ENCODE data around the gene LYRM1.
A peak's percentile ranks its signal among the peaks of the same experiment; 100 is the strongest.
"Not testable (repeated sequence)": the region's sequence is repeated elsewhere in the genome, so short reads cannot be mapped to it uniquely, and the experiment has no call there.

Gene LYRM1, protein sequence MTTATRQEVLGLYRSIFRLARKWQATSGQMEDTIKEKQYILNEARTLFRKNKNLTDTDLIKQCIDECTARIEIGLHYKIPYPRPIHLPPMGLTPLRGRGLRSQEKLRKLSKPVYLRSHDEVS

DNA sequence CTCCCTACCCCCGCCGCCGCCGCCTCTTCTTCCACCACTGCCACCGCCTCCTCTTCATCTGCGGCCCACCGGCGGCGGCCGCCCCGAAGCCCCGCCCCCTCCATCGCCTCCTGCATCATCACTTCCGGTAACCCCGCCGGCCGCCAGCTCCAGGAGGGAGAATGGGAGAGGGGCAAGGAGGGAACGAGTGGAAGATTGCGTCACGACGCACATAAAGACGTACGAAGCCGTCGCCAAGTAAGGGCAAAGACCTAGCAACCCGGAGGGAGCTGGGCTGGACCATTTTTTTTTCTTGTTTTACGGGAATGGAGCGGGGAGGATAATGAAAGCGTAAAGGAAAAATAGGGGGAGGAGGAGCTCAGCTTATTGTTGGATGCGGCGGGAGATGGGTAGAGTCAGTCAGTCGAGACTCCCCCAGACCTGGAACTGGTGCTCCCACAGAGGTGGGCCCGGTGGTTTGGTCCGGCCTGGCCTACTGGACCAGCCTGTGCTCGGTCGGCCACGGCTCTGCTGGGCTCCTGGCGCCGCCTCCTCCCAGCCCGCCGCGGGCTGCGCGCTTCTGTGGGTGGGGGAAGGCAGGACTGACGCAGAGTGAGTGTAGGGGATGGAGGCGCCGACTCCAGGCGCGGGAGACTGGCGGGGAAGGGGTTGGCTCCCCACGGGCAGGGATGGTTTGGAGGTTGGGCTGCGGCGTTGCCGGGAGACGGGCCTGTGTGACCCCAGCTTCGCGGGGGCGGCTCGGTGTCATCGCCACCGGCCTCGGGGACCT is at the start of gene LYRM1, which contains the start of gene DCUN1D3:
TSS of gene LYRM1 (plus strand) at position 473 of the 769 bp plus-strand sequence. CDS start 14,785 bp downstream, outside the sequence.
TSS of gene DCUN1D3 (minus strand) at position 60 of the 769 bp plus-strand sequence. CDS start 37,820 bp downstream, outside the sequence.
- DNase-seq, result peak; percentile 99

DNA sequence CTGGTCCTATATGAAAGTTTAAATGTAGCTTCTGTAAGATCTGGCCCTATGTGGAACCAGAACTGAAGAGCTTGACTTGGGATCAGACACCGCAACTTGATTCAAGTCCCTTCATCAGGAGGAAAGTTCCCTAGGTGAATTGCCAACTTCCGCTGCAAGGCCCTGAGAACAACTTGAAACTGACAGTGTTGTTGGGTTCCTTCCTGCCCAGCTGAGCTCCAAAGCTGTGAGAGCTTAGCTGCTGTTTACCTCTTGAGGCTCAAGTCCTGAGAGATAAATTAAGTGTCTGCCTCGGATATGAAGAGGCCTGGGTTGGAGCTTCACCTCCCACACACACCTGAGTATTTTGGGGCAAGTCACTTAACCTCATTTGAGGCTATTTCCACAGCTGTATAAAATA is 49.6 kb upstream of the LYRM1 start:
- in situ Hi-C loops (cut with HindIII; ENCODE audit: low pct_ligation_motif_present, low pct_unique_long_range_greater_than_20kb, low sequenced_read_pairs), result no loop called here
- DNase-seq, result no peak

More for the DNA sequence above, at the start of gene LYRM1, which contains the start of gene DCUN1D3:
- in situ Hi-C loops (cut with HindIII; ENCODE audit: low pct_ligation_motif_present, low pct_unique_long_range_greater_than_20kb, low sequenced_read_pairs), result no loop called here

DNA sequence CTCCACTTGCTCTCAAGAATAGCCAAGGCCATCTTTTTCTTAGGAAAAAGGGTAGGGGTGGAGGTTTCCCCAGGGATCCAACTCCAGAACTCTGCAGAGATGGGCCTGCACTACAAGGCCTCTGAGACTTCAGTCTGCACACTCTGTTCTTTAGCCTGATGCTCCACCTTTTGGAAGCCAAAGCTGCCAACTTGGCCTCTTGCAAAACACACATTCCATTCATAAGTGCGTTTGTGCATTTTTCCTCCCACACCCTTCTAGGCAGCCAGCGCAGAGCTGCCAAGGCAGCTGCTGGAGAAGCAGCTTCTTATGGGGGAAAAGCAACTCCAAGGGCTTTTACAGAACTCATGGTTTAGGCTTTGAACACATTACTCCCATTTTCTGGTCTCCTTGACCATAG is 49.0 kb upstream of the LYRM1 start:
- in situ Hi-C loops (cut with HindIII; ENCODE audit: low pct_ligation_motif_present, low pct_unique_long_range_greater_than_20kb, low sequenced_read_pairs), result no loop called here
- DNase-seq, result peak; percentile 68

DNA sequence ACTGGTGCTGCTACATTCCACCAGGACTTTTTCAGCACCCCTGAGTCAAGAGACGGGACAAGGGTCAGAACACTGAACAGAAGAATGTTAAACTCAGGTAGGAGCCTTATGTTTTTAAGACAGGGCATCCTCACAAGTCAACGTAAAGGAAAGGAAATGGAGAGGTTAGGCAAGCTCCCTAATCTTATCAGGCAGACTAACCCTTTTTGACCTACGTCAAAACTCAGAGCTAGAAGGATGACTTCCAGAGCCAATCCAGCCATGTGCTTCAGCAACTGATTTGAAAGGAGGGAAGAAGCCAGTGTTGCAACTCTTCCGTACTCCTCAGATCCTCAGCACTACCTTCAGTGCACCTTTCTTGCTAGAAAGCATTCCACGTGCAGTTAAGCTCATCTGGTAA is 47.4 kb upstream of the LYRM1 start:
- in situ Hi-C loops (cut with HindIII; ENCODE audit: low pct_ligation_motif_present, low pct_unique_long_range_greater_than_20kb, low sequenced_read_pairs), result no loop called here

DNA sequence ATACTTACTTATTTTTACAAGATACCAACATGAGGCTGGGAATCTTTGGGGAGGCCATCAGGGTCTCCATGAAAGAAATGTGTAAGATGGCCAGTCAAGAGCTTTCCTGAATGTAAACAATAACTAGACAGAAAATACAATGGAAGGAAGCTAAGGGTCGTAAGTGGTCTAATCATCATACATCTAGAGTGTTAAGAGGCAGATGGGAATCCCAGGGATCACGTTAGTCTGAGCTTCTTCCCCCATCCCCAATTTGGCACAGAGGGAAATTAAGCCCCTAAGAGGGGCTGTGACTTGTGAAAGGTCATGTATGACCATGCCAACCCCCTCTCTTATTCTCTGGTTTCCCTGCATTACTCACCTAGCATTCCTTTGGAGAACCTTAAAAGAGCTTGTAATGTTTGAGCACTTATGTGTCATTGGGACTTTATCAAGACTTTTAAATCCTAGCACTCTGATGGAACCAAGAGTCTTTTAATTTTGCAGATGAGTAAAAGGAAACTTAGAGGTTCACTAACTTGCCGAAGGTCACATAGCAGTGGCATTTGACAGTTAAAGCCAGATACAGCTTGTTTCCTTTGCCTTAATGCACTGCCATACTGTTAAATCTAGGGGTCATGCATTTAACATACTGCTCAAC is 46.5 kb upstream of the LYRM1 start:
- in situ Hi-C loops (cut with HindIII; ENCODE audit: low pct_ligation_motif_present, low pct_unique_long_range_greater_than_20kb, low sequenced_read_pairs), result no loop called here
- DNase-seq, result no peak

More for the DNA sequence above, 47.4 kb upstream of the LYRM1 start:
- no peak for DNase-seq

DNA sequence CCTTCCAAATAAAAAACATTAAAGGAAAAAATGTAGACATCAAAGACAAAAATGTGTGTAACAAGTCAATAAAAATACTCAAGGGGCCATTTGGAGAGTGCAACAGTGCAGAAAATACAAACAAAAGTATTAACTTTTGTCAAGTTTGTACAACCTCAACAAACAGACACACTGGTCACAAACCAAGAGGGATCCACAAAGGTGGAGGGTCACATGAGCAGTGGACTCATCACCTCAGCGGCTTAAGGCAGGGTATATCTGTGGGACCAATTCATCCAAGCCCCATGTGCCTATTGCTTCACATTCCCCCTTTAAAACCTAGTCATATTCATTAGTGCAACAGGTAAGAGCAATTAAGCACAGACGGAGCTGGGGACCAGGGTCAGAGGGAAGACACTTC is 45.6 kb upstream of the LYRM1 start:
- DNase-seq, result no peak
- in situ Hi-C loops (cut with HindIII; ENCODE audit: low pct_ligation_motif_present, low pct_unique_long_range_greater_than_20kb, low sequenced_read_pairs), result no loop called here

DNA sequence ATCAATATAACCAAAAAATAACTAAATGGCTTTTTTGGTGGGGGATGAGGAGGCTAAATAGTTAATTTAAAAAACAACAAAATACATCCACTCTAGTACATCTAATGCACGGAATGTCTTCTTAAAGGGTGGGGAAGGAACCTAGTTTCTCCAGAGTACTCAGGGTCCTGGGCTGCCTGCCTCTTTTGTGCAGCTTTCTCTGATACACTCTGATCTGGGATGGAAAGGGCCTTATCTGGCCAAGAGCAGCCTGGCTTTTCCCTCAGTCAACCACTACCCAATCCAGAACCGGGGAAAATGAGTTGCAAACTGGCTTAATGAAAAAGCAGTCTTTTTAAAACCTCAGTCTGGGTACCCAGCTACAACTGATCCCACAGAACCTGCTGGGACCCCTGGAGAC is 43.3 kb upstream of the LYRM1 start:
- DNase-seq, result no peak
- in situ Hi-C loops (cut with HindIII; ENCODE audit: low pct_ligation_motif_present, low pct_unique_long_range_greater_than_20kb, low sequenced_read_pairs), result no loop called here

DNA sequence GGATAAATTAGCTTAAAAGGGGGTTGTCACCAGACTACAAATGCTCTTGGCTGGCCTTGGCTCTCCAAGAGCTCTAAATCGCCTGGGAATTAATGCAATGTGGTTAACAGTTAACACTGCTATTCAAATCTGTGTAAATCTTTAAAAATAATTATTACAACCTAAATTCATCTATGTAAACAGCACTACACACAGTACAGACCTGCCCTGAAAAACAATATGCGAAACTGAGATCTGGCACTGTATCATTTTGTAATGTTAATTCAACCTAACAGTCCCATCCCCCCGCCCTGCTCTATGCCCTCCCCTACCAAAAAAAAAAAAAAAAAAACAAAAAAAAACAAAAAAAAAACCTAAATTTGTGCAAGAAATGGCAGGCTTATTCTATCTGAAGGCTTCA is 41.3 kb upstream of the LYRM1 start:
- DNase-seq, result no peak
- in situ Hi-C loops (cut with HindIII; ENCODE audit: low pct_ligation_motif_present, low pct_unique_long_range_greater_than_20kb, low sequenced_read_pairs), result no loop called here

DNA sequence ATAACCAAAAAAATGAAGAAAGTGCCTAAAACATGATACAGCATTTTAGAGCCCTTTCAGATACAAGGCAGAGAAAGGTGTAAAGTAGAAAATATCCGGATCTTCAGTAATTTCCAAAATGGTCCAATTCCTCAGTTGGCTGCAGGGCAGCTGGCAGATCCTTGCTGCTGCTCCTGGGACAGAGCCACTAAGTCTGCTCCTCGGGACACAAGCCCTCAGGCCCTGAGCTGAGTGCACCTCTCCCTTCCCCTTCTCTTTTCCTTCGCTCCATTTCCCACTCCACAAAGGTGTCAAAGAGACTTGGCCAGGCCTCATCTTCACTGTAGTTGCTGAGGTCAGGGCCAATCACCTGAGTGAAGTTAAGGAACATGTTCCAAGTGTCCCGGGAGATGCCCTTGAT is 40.9 kb upstream of the LYRM1 start:
- in situ Hi-C loops (cut with HindIII; ENCODE audit: low pct_ligation_motif_present, low pct_unique_long_range_greater_than_20kb, low sequenced_read_pairs), result no loop called here
- no peak for DNase-seq

DNA sequence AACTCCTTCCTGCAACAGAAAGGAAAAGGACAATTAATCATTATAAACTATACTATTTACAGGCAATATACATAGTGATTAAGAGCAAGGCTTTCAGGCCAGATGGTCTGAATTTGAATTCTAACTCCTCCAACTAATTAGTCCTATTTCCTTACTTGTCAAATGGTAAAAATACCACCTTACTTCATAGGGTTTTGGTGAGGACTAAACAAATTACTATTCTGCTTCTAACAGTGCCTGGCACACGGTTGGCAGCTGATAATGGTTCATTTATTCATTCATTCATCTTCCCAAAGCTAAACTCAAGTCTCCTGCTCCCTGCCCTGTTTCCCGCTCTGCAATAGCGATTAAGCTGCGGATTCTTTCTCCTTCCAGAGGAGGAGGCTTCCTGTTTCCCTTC is 40.2 kb upstream of the LYRM1 start:
- in situ Hi-C loops (cut with HindIII; ENCODE audit: low pct_ligation_motif_present, low pct_unique_long_range_greater_than_20kb, low sequenced_read_pairs), result no loop called here
- no peak for DNase-seq

DNA sequence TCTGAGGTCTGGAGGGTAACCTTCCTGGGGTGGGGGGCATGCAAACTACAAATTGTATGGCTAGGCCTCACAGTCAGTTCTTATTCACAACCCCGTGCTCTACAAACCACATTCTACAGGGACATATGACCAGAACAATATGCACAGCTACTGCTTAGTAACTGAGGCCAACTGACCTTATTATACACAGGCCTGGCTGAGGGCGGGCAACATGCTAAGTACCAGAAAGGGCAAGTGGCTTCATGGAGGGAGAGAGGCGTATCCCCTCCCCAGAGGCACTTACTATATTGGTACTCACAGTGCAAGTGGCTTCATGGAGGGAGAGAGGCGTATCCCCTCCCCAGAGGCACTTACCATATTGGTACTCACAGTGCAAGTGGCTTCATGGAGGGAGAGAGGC is 39.6 kb upstream of the LYRM1 start:
- in situ Hi-C loops (cut with HindIII; ENCODE audit: low pct_ligation_motif_present, low pct_unique_long_range_greater_than_20kb, low sequenced_read_pairs), result not testable (repeated sequence)

DNA sequence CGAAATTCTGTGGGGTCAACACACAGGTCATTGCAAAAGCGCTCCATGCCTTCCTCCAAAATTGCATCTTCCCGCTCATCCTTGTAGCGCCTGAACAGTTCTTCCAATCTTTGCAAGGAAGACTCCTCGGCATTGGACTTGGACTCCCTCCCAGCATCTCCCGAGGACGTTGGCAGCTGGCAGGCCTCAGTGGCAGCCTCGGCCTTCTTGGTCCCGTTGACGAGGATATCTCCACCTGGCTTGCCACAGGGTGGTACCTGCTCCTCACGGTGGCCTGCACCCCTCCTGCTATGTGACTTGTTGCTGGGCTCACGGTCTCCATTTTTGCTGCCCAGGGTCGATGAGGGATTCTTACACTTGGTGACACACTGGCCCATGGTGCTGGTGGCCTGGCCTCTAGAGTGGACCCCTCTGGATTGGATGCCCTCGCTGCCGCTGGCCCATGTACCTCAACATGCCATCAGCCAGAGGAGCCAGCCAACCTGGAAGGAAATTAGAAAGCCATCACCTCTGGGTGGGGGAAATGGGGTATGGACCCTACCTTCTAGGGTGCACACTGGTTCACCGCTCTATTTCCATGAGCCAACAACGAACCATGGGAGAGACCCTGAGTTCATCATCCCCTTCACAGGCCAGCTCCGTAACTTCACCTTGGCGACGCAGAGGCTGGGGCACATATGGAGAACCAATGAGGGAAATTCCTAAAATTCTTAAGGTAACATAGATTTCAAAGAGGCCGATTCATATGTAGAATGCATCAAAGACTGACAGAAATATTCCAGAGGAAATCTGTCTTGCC is 38.2 kb upstream of the LYRM1 start:
- no peak for DNase-seq
- in situ Hi-C loops (cut with HindIII; ENCODE audit: low pct_ligation_motif_present, low pct_unique_long_range_greater_than_20kb, low sequenced_read_pairs), result no loop called here

More for the DNA sequence above, 39.6 kb upstream of the LYRM1 start:
- not testable (repeated sequence) for DNase-seq

DNA sequence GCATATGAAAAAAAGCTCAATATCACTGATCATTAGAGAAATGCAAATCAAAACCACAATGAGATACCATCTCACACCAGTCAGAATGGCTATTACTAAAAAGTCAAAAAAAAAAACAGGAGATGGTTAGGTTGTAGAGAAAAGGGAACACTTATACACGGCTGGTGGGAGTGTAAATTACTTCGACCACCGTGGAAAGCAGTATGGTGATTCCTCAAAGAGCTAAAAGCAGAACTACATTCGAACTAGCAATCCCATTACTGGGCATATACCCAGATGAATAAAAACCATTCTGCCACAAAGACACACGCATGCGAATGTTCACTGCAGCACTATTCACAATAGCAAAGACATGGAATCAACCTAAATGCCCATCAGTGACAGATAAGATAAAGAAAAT is 36.2 kb upstream of the LYRM1 start:
- DNase-seq; in situ Hi-C loops (cut with HindIII; ENCODE audit: low pct_ligation_motif_present, low pct_unique_long_range_greater_than_20kb, low sequenced_read_pairs): not testable (repeated sequence)

DNA sequence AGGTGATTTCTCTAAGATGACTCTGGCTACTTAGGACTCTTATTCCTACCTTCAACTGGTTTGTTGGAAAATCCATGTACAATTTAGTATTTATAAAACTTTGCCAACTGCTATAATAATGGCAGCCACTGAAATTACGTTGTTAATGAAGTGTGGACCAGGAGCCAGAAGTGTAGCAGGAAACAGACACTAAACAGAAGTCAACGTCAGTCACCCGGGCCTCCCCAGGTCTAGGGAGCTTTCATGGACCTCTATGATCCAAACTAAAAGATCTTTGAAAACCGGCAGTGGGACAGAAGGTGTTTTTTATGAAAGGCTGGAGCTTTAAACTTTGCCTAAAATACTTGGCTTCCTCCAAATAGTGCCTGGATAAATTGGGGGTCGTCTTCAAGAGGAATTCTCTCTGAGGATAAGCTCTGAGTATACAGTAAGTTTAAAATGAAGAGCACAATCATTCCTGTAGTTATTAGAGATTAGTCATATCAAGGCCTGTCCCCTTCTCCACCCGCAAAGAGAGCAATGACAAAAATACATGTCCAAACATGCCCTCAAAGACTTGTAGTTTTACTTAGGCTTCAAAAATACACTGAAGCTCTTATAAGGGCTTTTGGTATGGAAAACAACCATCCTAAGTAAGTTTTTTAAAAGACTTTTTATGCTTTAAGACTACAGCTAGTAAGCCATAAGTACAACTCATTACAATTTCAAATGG is 35.0 kb upstream of the LYRM1 start:
- DNase-seq, result peak; percentile 43

DNA sequence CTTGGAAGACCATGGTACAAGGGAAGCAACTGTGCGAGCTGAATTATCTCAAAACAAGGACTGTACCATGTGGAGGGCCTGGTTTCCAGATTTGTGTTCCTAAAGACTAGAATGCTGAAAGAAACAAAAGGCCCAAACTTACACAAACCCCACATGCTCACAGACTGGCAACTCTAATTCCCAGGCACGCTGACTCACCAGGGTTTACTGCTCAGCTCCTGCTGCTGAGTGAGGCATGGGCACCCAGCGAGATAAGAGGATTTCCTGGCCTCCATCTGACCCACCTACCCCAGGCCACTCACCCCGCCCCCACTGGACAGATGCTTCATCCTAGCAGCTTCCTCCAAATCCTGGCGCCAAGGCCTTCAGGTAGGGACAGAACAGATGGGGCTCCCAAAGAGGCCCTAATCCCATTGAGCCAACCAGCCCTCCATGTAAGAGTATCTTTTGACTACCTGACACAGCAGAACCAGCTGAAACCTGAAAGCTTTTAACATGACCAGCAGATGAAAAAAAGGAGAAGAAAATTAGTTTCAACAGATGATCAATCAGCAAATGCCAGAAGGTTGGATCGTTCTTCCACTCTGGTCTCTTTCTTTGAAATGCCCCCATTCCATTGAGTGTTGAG is 34.3 kb upstream of the LYRM1 start:
- in situ Hi-C loops (cut with HindIII; ENCODE audit: low pct_ligation_motif_present, low pct_unique_long_range_greater_than_20kb, low sequenced_read_pairs), result no loop called here
- DNase-seq, result peak; percentile 87

More for the DNA sequence above, 35.0 kb upstream of the LYRM1 start:
- in situ Hi-C loops (cut with HindIII; ENCODE audit: low pct_ligation_motif_present, low pct_unique_long_range_greater_than_20kb, low sequenced_read_pairs), result no loop called here

DNA sequence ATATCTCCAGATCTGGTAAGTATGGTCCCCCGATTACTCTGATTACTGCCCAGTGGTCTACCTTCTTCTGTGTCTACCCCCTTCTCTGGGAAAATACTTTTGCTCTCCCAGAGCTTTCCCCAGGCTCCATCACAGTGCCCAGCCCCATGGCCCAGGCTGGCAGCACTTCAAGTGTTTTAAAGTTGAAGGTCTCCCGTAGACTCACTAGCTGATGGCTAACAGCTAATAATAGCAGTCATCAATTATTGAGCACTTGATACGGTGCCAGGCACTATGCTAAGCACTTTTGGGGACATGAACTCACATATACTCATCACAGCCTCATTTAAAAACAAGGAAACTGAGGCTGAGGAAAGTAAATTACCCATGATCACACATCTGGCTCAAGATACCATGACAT is 33.8 kb upstream of the LYRM1 start:
- DNase-seq, result no peak
- in situ Hi-C loops (cut with HindIII; ENCODE audit: low pct_ligation_motif_present, low pct_unique_long_range_greater_than_20kb, low sequenced_read_pairs), result no loop called here

DNA sequence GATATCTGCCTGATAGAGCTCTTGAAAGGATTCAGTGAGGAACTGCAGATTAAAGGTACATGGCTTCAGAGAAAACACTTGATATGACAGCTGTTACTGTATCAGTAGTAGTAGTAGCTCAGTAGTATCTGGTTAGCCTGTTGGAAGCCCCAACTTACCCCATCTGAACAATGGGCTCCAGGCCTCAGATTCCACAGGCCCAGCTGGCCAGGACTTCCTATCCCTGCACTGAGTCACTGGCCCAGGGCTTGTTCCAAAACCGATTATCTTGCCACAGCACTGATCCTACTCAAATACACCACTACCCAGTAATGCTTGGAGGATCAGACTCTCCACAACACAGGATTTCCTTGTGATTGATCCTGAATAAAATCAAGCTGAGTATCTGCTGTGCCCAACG is 33.0 kb upstream of the LYRM1 start:
- no peak for DNase-seq
- in situ Hi-C loops (cut with HindIII; ENCODE audit: low pct_ligation_motif_present, low pct_unique_long_range_greater_than_20kb, low sequenced_read_pairs), result no loop called here

DNA sequence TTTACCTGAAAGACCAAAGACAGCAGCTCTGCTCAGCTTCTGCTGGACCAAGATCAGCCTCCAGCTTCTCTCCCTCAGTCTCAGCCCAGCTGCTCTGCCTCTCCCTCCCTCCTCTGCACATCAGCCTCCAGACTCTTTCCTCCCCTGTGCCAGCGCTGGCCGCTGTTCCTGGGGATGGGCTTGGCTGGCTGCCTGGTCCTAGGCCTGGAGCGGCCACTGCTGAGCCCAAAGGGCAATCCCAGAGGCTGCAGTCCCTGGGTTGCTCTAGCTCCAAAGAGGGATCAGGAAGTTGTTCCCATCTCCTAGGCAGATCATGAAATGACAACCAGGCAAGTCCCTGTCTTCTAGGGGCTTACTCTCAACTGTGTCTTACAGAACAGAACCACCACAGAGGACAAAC is 31.7 kb upstream of the LYRM1 start:
- DNase-seq, result peak; percentile 55
- in situ Hi-C loops (cut with HindIII; ENCODE audit: low pct_ligation_motif_present, low pct_unique_long_range_greater_than_20kb, low sequenced_read_pairs), result no loop called here
